GM12878 (cell line): ENCODE results near the gene LRRC59.
"Not testable (repeated sequence)": the region's sequence is repeated elsewhere in the genome, so short reads cannot be mapped to it uniquely, and the experiment has no call there.

ENCODE experiments used
- BCLAF1 ChIP-seq: fragments of 450-650 bp; IDR thresholded peaks from 2 replicates; pipeline ENCODE4 v1.6.1; 2017; ENCODE audit warnings: antibody characterized with exemption, mild to moderate bottlenecking, moderate library complexity
- CHD2 ChIP-seq: IDR thresholded peaks from 2 replicates; pipeline ENCODE4 v1.6.1; 2011; ENCODE audit warnings: low read depth, low read length, improper control_type of control experiment, borderline replicate concordance
- EZH2 ChIP-seq: IDR thresholded peaks from 2 replicates; pipeline ENCODE4 v1.6.1; 2012; ENCODE audit warnings: low read depth, mild to moderate bottlenecking, control low read depth, inconsistent platforms, low read length, borderline replicate concordance; ENCODE audit not compliant: control insufficient read depth
- RCOR1 ChIP-seq: conservative IDR thresholded peaks from 2 replicates; pipeline ENCODE4 v1.6.1; 2012; ENCODE audit warnings: low read depth, low read length, improper control_type of control experiment

GRCh38 chr17:50398672-50399071 is 1.3 kb upstream of the LRRC59 start:
- not testable (repeated sequence) for TF ChIP-seq RCOR1, EZH2, CHD2, BCLAF1
